GM20000 (cell line): Measurements from ENCODE around the gene FAM114A1.

Source experiments
- DNase-seq: peaks from one replicate; pipeline ENCODE4 v3.0.0; 2012; ENCODE audit warnings: low spot score
- TF ChIP-seq, protein P1 (sequence below): IDR thresholded peaks from 2 replicates; pipeline ENCODE4 v1.5.1; 2012; ENCODE audit warnings: mild to moderate bottlenecking, control low read depth; ENCODE audit errors: extremely low read depth, missing control alignments

FAM114A1 gene

DNA sequence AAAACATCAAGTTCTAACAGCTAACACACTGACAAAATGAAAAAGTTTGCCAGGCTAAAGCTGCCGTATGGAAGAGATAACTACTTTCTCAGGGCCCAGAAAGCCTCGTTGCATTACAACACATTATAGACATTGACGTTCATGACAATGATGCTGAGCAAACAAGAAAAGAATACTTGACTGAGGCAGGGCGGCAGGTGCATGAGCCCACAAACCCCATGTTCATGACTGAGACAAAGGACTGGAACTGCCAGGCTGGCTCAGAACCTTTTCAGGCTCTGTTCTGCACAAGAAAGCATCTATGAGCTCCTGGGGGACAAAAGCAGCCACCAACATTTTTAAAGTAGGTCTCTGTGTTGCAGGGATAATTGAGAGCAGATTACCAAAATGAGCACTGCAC, 24.6 kb upstream of the FAM114A1 start:
- TF ChIP-seq, protein P1, sequence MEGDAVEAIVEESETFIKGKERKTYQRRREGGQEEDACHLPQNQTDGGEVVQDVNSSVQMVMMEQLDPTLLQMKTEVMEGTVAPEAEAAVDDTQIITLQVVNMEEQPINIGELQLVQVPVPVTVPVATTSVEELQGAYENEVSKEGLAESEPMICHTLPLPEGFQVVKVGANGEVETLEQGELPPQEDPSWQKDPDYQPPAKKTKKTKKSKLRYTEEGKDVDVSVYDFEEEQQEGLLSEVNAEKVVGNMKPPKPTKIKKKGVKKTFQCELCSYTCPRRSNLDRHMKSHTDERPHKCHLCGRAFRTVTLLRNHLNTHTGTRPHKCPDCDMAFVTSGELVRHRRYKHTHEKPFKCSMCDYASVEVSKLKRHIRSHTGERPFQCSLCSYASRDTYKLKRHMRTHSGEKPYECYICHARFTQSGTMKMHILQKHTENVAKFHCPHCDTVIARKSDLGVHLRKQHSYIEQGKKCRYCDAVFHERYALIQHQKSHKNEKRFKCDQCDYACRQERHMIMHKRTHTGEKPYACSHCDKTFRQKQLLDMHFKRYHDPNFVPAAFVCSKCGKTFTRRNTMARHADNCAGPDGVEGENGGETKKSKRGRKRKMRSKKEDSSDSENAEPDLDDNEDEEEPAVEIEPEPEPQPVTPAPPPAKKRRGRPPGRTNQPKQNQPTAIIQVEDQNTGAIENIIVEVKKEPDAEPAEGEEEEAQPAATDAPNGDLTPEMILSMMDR: no peak
- DNase-seq: no peak

DNA sequence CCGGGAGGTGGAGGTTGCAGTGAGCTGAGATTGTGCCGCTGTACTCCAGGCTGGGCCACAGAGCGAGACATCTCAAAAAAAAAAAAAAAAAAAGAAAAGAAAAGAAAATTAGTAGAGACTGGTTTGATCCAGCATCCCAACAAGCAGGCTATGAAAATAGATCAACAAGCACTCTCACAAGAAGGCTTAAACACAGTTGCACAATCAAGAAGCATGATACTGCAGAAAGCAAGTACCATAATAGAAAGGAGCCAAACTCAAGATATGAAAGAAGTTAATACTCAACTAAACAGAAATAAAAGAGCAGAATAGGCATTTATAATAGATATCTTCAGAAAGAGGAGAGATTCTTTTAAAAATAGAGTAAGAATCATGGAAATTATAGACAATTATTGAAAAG, 21.6 kb upstream of the FAM114A1 start:
- DNase-seq: no peak

DNA sequence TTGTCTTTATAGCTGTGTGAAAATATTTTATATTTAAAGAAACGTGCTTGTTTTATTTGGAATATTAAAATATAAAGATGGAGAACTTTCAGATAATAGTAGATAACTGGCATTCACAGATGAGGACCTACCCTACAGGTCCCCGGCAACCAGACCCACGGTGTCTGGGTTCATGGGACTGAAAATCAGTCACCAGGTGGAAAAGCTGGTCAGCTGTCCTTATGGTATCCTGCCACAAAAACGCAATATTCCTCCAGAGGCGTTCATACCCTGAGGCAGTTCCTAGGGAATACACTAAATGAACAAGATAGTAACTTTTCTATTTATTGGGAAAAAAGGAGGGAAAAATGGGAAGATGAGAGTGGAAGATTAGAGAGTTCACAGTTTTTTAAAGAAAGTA, 12.1 kb upstream of the FAM114A1 start:
- no peak for DNase-seq
- TF ChIP-seq, protein P1: no peak

More for the DNA sequence above, 21.6 kb upstream of the FAM114A1 start:
- TF ChIP-seq, protein P1: no peak

DNA sequence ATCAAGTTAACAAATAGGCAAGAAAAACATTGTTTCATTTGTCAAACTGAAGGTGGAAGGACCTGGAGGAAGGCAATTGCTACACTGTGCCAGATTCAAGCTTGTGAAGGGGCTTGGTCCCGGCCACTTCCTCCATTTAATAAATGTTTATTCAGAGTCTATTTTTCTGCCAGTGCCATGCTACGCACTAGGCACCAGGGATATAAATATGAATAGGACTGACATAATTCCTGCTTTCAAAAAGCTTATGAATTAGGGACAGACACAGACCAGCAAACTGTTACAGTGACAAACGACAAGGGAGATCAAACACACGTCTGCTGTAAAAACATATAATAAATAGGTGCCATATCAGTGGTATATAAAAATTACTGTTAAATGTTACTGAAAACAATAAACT, 11.6 kb upstream of the FAM114A1 start:
- TF ChIP-seq, protein P1: no peak
- DNase-seq: no peak

DNA sequence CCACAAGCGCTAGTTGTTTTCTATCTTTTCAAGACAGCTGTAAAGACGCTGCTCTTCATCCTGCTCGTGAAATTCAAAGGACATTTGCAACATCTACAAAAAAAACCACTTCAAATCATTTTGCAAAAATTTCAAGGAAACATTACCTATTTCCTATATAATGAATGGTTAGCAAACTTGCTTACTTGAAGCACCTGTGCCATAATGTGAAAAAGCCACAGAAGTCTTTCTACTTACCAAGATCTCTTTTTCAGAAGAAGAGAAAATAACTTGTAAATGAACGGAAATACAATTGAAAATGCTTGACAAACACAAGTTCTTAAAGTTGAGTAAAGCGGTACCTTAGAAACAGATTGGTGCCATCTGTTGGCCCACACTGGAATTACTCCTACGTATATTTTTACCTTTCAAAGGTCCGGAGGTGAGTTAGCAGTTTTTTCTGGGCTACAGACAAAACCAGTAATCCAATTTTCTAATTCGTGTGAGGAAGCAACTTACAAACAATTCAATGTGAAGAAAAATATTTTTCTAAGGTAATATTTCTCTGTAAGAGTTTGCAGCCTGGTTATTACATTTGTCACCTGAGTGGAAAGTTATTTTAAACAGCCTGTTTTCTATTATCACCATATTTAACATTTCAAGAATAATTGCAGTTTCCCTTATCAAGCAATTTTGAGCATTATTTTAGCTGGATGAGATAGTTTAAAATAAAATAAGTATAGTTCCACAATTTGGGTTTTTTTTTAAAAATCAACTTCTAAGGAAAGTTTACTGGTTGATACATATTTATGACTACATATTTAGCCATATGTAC, 10.9 kb upstream of the FAM114A1 start, which contains the start of gene TLR6:
TSS of gene TLR6 (minus strand) at position 294 of the 814 bp plus-strand sequence. CDS start 27,344 bp downstream, outside the sequence.
- DNase-seq: peak; percentile 53

DNA sequence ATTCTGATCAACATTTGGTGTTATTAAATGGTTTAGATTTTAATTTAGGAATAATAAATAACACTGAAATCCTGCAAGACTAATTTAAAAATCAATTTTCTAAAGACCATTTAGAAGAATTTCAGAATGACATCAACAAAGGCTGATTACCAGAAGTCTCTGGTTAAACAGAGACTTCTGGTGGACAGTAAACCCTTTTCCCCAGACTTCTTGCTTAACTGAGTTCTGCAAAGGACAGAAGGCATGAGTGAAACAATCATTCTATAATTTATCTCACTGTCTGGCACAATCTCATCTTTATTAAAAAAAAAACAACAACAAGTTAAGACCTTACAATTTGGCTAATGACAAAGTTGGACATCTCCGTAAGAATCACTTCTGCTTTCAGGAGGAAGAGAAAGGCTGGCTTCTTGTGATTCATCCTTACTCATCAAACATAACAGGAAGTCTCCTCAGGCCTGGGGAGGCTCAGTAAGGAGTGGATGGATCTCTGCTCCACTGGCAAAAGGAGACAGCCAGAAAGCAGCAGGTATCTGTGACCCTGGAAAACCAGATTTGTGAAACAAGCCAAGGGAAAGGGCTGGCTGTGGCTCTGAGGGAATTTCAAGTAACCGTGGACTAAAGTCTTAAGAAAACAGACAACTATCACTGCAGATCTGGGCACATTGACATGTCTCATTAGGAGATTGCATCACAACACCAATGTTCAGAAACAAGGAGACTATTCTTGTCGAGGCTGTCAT, 10.1 kb upstream of the FAM114A1 start:
- TF ChIP-seq, protein P1: no peak
- peak; percentile 55 for DNase-seq

More for the DNA sequence above, 10.9 kb upstream of the FAM114A1 start, which contains the start of gene TLR6:
- TF ChIP-seq, protein P1: peak; percentile 47

DNA sequence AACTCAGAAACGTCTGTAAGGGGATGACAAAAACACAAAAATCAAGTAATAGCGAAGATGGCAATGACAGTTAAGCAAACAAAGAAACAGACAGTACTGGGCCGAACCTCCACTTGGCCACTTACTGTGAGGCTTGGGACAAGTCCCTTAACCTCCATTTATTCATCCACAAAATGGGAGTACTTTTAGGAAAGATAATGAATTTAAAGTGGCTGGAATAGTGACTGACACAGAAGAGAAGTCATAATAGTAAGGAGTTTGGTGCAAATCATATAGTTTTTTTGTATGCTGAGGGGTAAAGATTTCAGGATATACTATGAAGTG, 9.5 kb upstream of the FAM114A1 start:
- no peak for DNase-seq
- TF ChIP-seq, protein P1: no peak
